Hepatocyte (in vitro differentiated cells): Measurements from ENCODE around the gene MKI67. TPM values are rescaled to one million over a fixed set of nuclear protein-coding genes. Genes with fewer than 3 reads are reported as not detected.
"Not testable (repeated sequence)": the region's sequence is repeated elsewhere in the genome, so short reads cannot be mapped to it uniquely, and the experiment has no call there.

ENCODE experiments used
- DNase-seq: peaks from one replicate; pipeline ENCODE4 v3.0.0-alpha.2; 2016; ENCODE audit warnings: low spot score
- H2AFZ ChIP-seq: fragments of 200-600 bp; sonication (generic); 2 replicates; pipeline ENCODE4 v1.6.0; 2016; ENCODE audit warnings: antibody characterized with exemption, mild to moderate bottlenecking
- H3K27ac ChIP-seq: fragments of 200-600 bp; sonication (generic); 2 replicates; pipeline ENCODE4 v1.5.1; 2016; ENCODE audit warnings: mild to moderate bottlenecking
- H3K27me3 ChIP-seq: fragments of 200-600 bp; sonication (generic); 2 replicates; pipeline ENCODE4 v1.6.1; 2016
- H3K36me3 ChIP-seq: fragments of 200-600 bp; sonication (generic); replicated peaks from 2 replicates; pipeline ENCODE4 v1.5.1; 2016; ENCODE audit warnings: low read depth; ENCODE audit not compliant: insufficient read depth
- H3K4me1 ChIP-seq: fragments of 200-600 bp; sonication (generic); 2 replicates; pipeline ENCODE4 v1.5.1; 2016; ENCODE audit warnings: mild to moderate bottlenecking, moderate library complexity; ENCODE audit not compliant: insufficient read depth
- H3K4me2 ChIP-seq: fragments of 200-600 bp; sonication (generic); 2 replicates; pipeline ENCODE4 v1.6.0; 2016
- H3K4me3 ChIP-seq: fragments of 200-600 bp; sonication (generic); 2 replicates; pipeline ENCODE4 v1.5.1; 2016; ENCODE audit warnings: mild to moderate bottlenecking
- H3K79me2 ChIP-seq: fragments of 200-600 bp; sonication (generic); 2 replicates; pipeline ENCODE4 v1.6.0; 2017; ENCODE audit warnings: mild to moderate bottlenecking
- H3K9me2 ChIP-seq: fragments of 200-600 bp; sonication (generic); replicated peaks from 2 replicates; pipeline ENCODE4 v1.6.0; 2017; ENCODE audit warnings: mild to moderate bottlenecking; ENCODE audit not compliant: insufficient read depth
- H3K9me3 ChIP-seq: fragments of 200-600 bp; sonication (generic); 2 replicates; pipeline ENCODE4 v1.5.1; 2016; ENCODE audit warnings: low read depth, mild to moderate bottlenecking
- H4K20me1 ChIP-seq: fragments of 200-600 bp; sonication (generic); 2 replicates; pipeline ENCODE4 v1.6.0; 2016; ENCODE audit warnings: mild to moderate bottlenecking; ENCODE audit not compliant: insufficient read depth, poor library complexity, severe bottlenecking
- CTCF ChIP-seq: fragments of 200-600 bp; sonication (generic); IDR thresholded peaks from 2 replicates; pipeline ENCODE4 v1.5.1; 2016; ENCODE audit warnings: antibody characterized with exemption, mild to moderate bottlenecking; ENCODE audit not compliant: poor library complexity
- EZH2 ChIP-seq: fragments of 200-600 bp; sonication (generic); IDR thresholded peaks from 2 replicates; pipeline ENCODE4 v1.6.1; 2016; ENCODE audit warnings: antibody characterized with exemption, mild to moderate bottlenecking, borderline replicate concordance
- EZH2phosphoT487 ChIP-seq: fragments of 200-600 bp; sonication (generic); IDR thresholded peaks from one replicate; pipeline ENCODE4 v1.6.1; 2018; ENCODE audit warnings: antibody characterized with exemption, mild to moderate bottlenecking, low read depth, moderate library complexity; ENCODE audit not compliant: unreplicated experiment, severe bottlenecking
- WGBS: methylation state at CpG from one replicate; pipeline ENCODE4 v1.1.6; 2016; ENCODE audit warnings: low lambda C conversion rate; ENCODE audit errors: missing lambda C conversion rate; 5-methylcytosine and 5-hydroxymethylcytosine counted together
- polyA plus RNA-seq: library from polyadenylated mRNA; unstranded; fragments of >200 nt; fragmentation: Nextera tagmentation; extraction: Ambion mirVana; gene quantifications from 2 replicates; pipeline ENCODE4 v1.2.1, GENCODE V29; 2016
- total RNA-seq: library from RNA; depleted of rRNA; stranded (reverse); fragments of >200 nt; gene quantifications from 2 replicates; pipeline ENCODE4 v1.2.3, GENCODE V29; 2014

Gene MKI67
- total and polyA plus RNA-seq, 2 experiments from 2014 or later = 8.1 to 13.1 TPM

GRCh38 chr10:128147064-128147463 lies 20.8 kb upstream of the MKI67 start:
- H3K4me3 ChIP-seq = no peak overlapping the region
- no peaks in the 10 kb centered on the region for H3K4me1 ChIP-seq
- no peak overlapping the region for H3K27ac ChIP-seq
- TF ChIP-seq EZH2 (no peak), EZH2phosphoT487 (no peak), CTCF (no peak)
- H2AFZ ChIP-seq = no peak overlapping the region
- H3K27me3 ChIP-seq = peaks cover 4% of the 10 kb centered on the region
- WGBS = 90% methylated on average over 4 of the region's 4 CpGs
- no peaks in the 10 kb centered on the region for H3K79me2 ChIP-seq
- H3K4me2 ChIP-seq = no peak overlapping the region
- H3K9me2 ChIP-seq = no peaks in the 10 kb centered on the region
- no peaks in the 10 kb centered on the region for H4K20me1 ChIP-seq
- no peak for DNase-seq
- no peaks in the 10 kb centered on the region for H3K9me3 ChIP-seq
- H3K36me3 ChIP-seq = no peaks in the 10 kb centered on the region

- Histone ChIP-seq H3K4me2 (no peak overlapping the region), H3K27me3 (no peaks in the 10 kb centered on the region), H3K36me3 (no peaks in the 10 kb centered on the region), H3K9me2 (no peaks in the 10 kb centered on the region), H3K27ac (no peak overlapping the region), H3K9me3 (no peaks in the 10 kb centered on the region), H3K4me3 (no peak overlapping the region), H4K20me1 (no peaks in the 10 kb centered on the region), H3K4me1 (no peaks in the 10 kb centered on the region), H3K79me2 (no peaks in the 10 kb centered on the region), H2AFZ (no peak overlapping the region)
- no peak for DNase-seq
- TF ChIP-seq CTCF (no peak), EZH2phosphoT487 (no peak), EZH2 (no peak)
- 88% methylated on average over 1 of the region's 1 CpG for WGBS
Measured at GRCh38 chr10:128144547-128144946, 18.3 kb upstream of the MKI67 start.

GRCh38 chr10:128143531-128143930 lies 17.3 kb upstream of the MKI67 start:
- no peak for DNase-seq
- Histone ChIP-seq H3K27ac (no peak overlapping the region), H3K4me3 (no peak overlapping the region), H3K79me2 (no peaks in the 10 kb centered on the region), H3K27me3 (no peaks in the 10 kb centered on the region), H4K20me1 (no peaks in the 10 kb centered on the region), H3K4me1 (no peaks in the 10 kb centered on the region), H2AFZ (no peak overlapping the region), H3K4me2 (no peak overlapping the region), H3K9me3 (no peaks in the 10 kb centered on the region), H3K9me2 (no peaks in the 10 kb centered on the region), H3K36me3 (no peaks in the 10 kb centered on the region)
- 98% methylated on average over 2 of the region's 2 CpGs for WGBS
- TF ChIP-seq EZH2phosphoT487 (no peak), CTCF (no peak), EZH2 (no peak)

GRCh38 chr10:128140425-128140824 lies 14.2 kb upstream of the MKI67 start:
- WGBS = 46% methylated on average over 3 of the region's 3 CpGs

GRCh38 chr10:128138429-128138828 lies 12.2 kb upstream of the MKI67 start:
- H3K4me2 ChIP-seq, H3K27me3 ChIP-seq, H3K27ac ChIP-seq, H3K4me1 ChIP-seq, H3K4me3 ChIP-seq, H3K79me2 ChIP-seq, H3K9me3 ChIP-seq, H4K20me1 ChIP-seq, H2AFZ ChIP-seq, DNase-seq, H3K9me2 ChIP-seq, H3K36me3 ChIP-seq: not testable (repeated sequence)
- WGBS = 83% methylated on average over 11 of the region's 11 CpGs

More at GRCh38 chr10:128140425-128140824, 14.2 kb upstream of the MKI67 start:
- H3K4me3 ChIP-seq = no peak overlapping the region
- H3K9me3 ChIP-seq = no peaks in the 10 kb centered on the region
- no peak for DNase-seq
- TF ChIP-seq CTCF (no peak), EZH2phosphoT487 (no peak), EZH2 (no peak)
- H3K27me3 ChIP-seq = no peaks in the 10 kb centered on the region
- no peak overlapping the region for H3K4me2 ChIP-seq
- H3K27ac ChIP-seq = no peak overlapping the region
- H4K20me1 ChIP-seq = no peaks in the 10 kb centered on the region
- H3K36me3 ChIP-seq = no peaks in the 10 kb centered on the region
- H3K4me1 ChIP-seq = no peaks in the 10 kb centered on the region
- H3K9me2 ChIP-seq = no peaks in the 10 kb centered on the region
- no peak overlapping the region for H2AFZ ChIP-seq
- H3K79me2 ChIP-seq = no peaks in the 10 kb centered on the region
